ENCODE measurements around the gene NUDCD2. TPM values are rescaled to one million over a fixed set of nuclear protein-coding genes. Genes with fewer than 3 reads are reported as not detected.
A peak's percentile ranks its signal among the peaks of the same experiment; 100 is the strongest.

Gene NUDCD2
- total RNA-seq, 2 donors from 2014 or later = 46.5 to 55.7 TPM

DNA sequence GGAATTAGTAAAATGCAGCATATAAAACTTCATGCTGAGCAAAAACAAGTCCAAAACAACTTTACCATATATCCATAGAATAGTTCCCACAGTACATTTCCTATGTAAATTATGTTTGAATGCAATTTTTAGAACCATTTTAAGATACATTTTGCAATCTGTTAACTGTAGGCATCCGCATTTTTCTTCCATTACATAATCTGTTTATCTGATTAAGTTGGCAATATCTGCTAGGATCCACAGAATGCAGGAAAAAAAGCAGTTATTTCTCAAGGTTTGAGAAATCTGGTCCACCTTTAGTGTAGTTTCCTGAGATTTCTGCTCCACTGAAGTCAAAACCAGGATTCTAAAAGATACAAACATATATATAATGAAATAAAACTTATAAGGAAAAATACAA is 6.2 kb downstream of the NUDCD2 start:
- H3K9me3 Mint-ChIP-seq = no peaks in the 10 kb centered on the region
- peaks cover 89% of the 10 kb centered on the region for H3K36me3 Mint-ChIP-seq (ENCODE audit: low read depth)
- H3K4me3 Mint-ChIP-seq = no peak overlapping the region
- H3K4me1 Mint-ChIP-seq = peaks cover 30% of the 10 kb centered on the region
- no peak overlapping the region for H3K27ac Mint-ChIP-seq
- ATAC-seq (replicated peaks) = no peak
- H3K27me3 Mint-ChIP-seq = no peaks in the 10 kb centered on the region

DNA sequence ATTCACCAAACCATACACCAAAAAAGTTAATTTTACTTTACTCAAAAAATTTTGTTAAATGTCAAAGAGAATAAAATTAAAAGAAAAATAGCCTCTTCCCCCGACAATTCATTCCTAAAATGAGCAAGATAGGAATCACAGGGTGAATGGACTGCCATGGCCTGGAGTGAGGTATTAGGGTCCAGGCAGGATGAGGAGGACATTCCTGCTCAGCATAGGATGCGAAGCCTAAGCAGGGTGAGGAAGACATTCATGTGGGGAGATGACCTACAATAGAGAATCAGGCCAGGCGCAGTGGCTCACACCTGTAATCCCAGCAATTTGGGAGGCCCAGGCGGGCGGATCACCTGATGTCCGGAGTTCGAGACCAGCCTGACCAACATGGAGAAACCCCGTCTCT is 8.4 kb downstream of the NUDCD2 start:
- Mint-ChIP-seq H3K36me3 (ENCODE audit: low read depth) (peaks cover 95% of the 10 kb centered on the region), H3K9me3 (no peaks in the 10 kb centered on the region), H3K27me3 (no peaks in the 10 kb centered on the region), H3K27ac (no peak overlapping the region), H3K4me1 (peaks cover 21% of the 10 kb centered on the region), H3K4me3 (no peak overlapping the region)
- no peak for ATAC-seq (replicated peaks)

- no peak for ATAC-seq (replicated peaks)
- H3K36me3 Mint-ChIP-seq (ENCODE audit: low read depth) = peaks cover 98% of the 10 kb centered on the region
- no peak overlapping the region for H3K4me3 Mint-ChIP-seq
- H3K9me3 Mint-ChIP-seq = no peaks in the 10 kb centered on the region
- H3K27ac Mint-ChIP-seq = no peak overlapping the region
- peaks cover 13% of the 10 kb centered on the region for H3K4me1 Mint-ChIP-seq
- H3K27me3 Mint-ChIP-seq = no peaks in the 10 kb centered on the region
Observed at GRCh38 chr5:163448491-163448890, 11.4 kb downstream of the NUDCD2 start.

- ATAC-seq (replicated peaks) = no peak
Observed at GRCh38 chr5:163447875-163448274, 12.0 kb downstream of the NUDCD2 start.

GRCh38 chr5:163447191-163447590 is 12.7 kb downstream of the NUDCD2 start:
- Mint-ChIP-seq H3K4me3 (no peak overlapping the region), H3K27ac (no peak overlapping the region), H3K36me3 (ENCODE audit: low read depth) (peaks cover 99% of the 10 kb centered on the region), H3K4me1 (peaks cover 13% of the 10 kb centered on the region), H3K27me3 (no peaks in the 10 kb centered on the region), H3K9me3 (no peaks in the 10 kb centered on the region)
- ATAC-seq (replicated peaks) = no peak

More at GRCh38 chr5:163447875-163448274, 12.0 kb downstream of the NUDCD2 start:
- Mint-ChIP-seq H3K9me3 (no peaks in the 10 kb centered on the region), H3K27me3 (no peaks in the 10 kb centered on the region), H3K4me1 (peaks cover 13% of the 10 kb centered on the region), H3K27ac (no peak overlapping the region), H3K4me3 (no peak overlapping the region), H3K36me3 (ENCODE audit: low read depth) (peaks cover 99% of the 10 kb centered on the region)

GRCh38 chr5:163445345-163445744 is 14.6 kb downstream of the NUDCD2 start:
- H3K4me1 Mint-ChIP-seq = peaks cover 21% of the 10 kb centered on the region
- no peaks in the 10 kb centered on the region for H3K27me3 Mint-ChIP-seq
- H3K9me3 Mint-ChIP-seq = no peaks in the 10 kb centered on the region
- no peak overlapping the region for H3K27ac Mint-ChIP-seq
- H3K36me3 Mint-ChIP-seq (ENCODE audit: low read depth) = peaks cover 99% of the 10 kb centered on the region
- H3K4me3 Mint-ChIP-seq = no peak overlapping the region
- ATAC-seq (replicated peaks) = no peak

DNA sequence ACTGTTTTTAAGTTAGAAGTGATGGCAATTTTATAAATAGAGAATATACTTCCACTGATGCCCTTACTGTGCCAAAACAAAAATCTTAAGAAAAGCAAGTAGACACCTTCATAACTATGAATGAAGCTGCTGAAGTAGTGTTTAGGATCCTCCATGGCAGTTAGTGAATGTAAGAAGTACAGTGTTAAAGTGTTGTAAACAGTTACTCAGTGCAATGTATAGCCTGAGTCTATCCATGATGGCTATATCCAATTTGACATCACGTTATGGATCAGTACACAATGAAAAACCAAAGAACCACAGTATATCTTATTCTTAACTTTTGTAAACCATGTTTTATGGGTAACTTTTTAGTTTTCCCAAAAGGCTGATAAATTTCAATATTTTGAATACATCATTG is 15.4 kb downstream of the NUDCD2 start:
- Mint-ChIP-seq H3K4me3 (no peak overlapping the region), H3K27ac (no peak overlapping the region), H3K36me3 (ENCODE audit: low read depth) (peaks cover 100% of the 10 kb centered on the region), H3K27me3 (no peaks in the 10 kb centered on the region), H3K4me1 (peaks cover 21% of the 10 kb centered on the region), H3K9me3 (no peaks in the 10 kb centered on the region)
- ATAC-seq (replicated peaks) = no peak

DNA sequence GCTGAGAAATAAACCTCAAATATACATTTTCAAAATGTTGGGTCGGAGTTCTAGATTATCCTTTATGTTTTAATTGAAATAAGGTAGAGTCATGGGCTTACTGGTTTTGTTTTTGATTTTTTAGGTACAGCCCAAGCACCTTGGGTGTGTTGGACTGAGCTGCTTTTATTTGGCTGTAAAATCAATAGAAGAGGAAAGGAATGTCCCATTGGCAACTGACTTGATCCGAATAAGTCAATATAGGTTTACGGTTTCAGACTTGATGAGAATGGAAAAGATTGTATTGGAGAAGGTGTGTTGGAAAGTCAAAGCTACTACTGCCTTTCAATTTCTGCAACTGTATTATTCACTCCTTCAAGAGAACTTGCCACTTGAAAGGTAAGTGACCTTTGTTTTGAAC is 18.9 kb downstream of the NUDCD2 start:
- ATAC-seq (replicated peaks) = no peak
- Mint-ChIP-seq H3K4me1 (peaks cover 18% of the 10 kb centered on the region), H3K27me3 (no peaks in the 10 kb centered on the region), H3K36me3 (ENCODE audit: low read depth) (peaks cover 81% of the 10 kb centered on the region), H3K9me3 (no peaks in the 10 kb centered on the region), H3K4me3 (peak overlapping the region; percentile 92), H3K27ac (peak overlapping the region; percentile 68)

- peak overlapping the region; percentile 92 for H3K4me3 Mint-ChIP-seq
- H3K9me3 Mint-ChIP-seq = no peaks in the 10 kb centered on the region
- ATAC-seq (replicated peaks) = peak; percentile 8
- H3K36me3 Mint-ChIP-seq (ENCODE audit: low read depth) = peaks cover 62% of the 10 kb centered on the region
- peaks cover 23% of the 10 kb centered on the region for H3K4me1 Mint-ChIP-seq
- peak overlapping the region; percentile 92 for H3K27ac Mint-ChIP-seq
- no peaks in the 10 kb centered on the region for H3K27me3 Mint-ChIP-seq
Observed at GRCh38 chr5:163439092-163439425, 20.8 kb downstream of the NUDCD2 start.

DNA sequence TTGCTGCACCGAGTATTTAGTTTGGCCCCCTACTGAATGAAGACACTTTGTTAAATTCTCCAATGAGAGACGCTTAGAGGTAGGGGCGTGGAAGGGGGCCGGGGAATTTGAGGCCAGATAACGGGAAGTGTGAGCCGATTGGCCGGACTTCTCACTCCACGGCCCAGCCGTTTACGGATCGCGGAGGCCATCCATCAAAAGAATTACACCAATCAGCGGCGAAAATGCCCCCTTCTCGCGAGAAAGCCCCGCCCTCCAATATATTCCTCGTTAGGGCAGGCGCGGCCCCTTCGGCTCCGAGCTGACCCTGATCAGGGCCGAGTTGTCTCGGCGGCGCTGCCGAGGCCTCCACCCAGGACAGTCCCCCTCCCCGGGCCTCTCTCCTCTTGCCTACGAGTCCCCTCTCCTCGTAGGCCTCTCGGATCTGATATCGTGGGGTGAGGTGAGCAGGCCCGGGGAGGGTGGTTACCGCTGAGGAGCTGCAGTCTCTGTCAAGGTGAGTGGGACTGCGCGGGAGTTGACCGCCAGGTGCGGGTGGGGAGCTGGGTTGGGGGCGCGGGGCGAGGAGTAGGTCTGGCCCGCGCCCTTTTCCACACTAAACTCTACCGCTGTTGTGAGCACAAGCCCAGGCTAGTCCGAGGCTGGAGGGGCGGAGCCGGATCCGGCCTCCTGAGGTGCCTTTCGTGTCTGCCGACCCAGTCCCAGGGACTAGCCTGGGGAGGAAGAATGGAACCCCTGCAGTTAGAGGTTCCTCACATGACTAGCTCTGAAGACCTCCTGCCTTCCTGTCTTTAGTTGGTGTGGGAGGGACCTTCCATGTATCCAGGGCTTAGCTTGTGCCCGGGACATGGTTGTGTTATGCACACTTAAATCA is 22.4 kb downstream of the NUDCD2 start, which contains the start of gene CCNG1:
Gene CCNG1, plus strand, starts transcription at position 287 of the 874 bp plus-strand sequence. CDS start 1,662 bp downstream, outside the sequence.
- Mint-ChIP-seq H3K27ac (peak within 1 kb of the TSS; percentile 92), H3K4me3 (peak within 1 kb of the TSS; percentile 92), H3K9me3 (no peaks in the 10 kb centered on the region), H3K27me3 (peaks cover 4% of the 10 kb centered on the region), H3K36me3 (ENCODE audit: low read depth) (peaks cover 47% of the 10 kb centered on the region), H3K4me1 (peaks cover 23% of the 10 kb centered on the region)
- peak; percentile 96 for ATAC-seq (replicated peaks)

- no peak for ATAC-seq (replicated peaks)
- H3K4me3 Mint-ChIP-seq = peak overlapping the region; percentile 92
- H3K27ac Mint-ChIP-seq = peak overlapping the region; percentile 92
- H3K36me3 Mint-ChIP-seq (ENCODE audit: low read depth) = peaks cover 41% of the 10 kb centered on the region
- no peaks in the 10 kb centered on the region for H3K9me3 Mint-ChIP-seq
- peaks cover 23% of the 10 kb centered on the region for H3K4me1 Mint-ChIP-seq
- H3K27me3 Mint-ChIP-seq = peaks cover 4% of the 10 kb centered on the region
Observed at GRCh38 chr5:163437011-163437308, 22.9 kb downstream of the NUDCD2 start.

DNA sequence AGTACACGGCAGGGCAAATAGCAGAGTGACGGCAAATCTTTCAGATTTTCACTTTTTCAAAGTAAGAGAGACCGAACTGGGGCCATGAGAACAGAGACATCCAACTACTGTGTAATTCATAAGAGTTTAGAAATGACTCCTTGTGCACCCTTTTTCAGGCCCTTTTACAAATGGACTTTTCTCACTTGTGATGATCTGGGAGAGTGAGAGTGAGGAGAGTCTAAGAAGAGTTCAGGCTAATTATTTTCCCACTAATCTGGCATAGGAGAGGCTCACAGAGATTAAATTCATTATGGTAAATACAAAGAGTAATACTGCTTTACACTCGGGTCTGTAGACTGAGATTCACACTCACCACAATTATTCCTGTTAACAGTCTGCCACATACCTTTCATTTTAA is 23.4 kb downstream of the NUDCD2 start:
- Mint-ChIP-seq H3K4me1 (peaks cover 23% of the 10 kb centered on the region), H3K27me3 (peaks cover 4% of the 10 kb centered on the region), H3K27ac (peak overlapping the region; percentile 92), H3K9me3 (no peaks in the 10 kb centered on the region), H3K36me3 (ENCODE audit: low read depth) (peaks cover 37% of the 10 kb centered on the region), H3K4me3 (peak overlapping the region; percentile 92)
- ATAC-seq (replicated peaks) = no peak

- Mint-ChIP-seq H3K27me3 (peaks cover 4% of the 10 kb centered on the region), H3K36me3 (ENCODE audit: low read depth) (peaks cover 16% of the 10 kb centered on the region), H3K4me1 (peaks cover 11% of the 10 kb centered on the region), H3K9me3 (no peaks in the 10 kb centered on the region), H3K4me3 (no peak overlapping the region), H3K27ac (no peak overlapping the region)
- no peak for ATAC-seq (replicated peaks)
Observed at GRCh38 chr5:163434401-163434866, 25.5 kb downstream of the NUDCD2 start.

DNA sequence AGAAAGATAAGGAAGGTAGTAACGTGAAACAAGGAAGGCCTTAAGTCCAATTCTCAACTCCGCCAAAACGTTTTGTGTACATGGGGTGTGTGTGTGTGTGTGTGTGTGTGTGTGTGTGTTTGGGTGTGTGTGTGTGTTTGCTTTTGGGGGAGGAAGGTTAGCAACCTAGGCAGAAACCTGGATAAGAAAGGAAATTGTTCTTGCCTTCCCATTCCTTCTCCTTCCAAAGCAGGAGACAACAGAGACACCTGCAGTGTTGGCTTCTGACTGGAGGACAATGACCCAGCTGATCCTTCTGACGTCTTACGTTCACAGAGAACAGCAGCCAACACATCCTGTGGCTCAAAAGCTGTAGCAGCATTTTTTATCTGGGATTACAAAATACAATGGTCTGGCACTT is 26.6 kb downstream of the NUDCD2 start:
- Mint-ChIP-seq H3K36me3 (ENCODE audit: low read depth) (peaks cover 4% of the 10 kb centered on the region), H3K27me3 (peaks cover 4% of the 10 kb centered on the region), H3K4me3 (no peak overlapping the region), H3K9me3 (no peaks in the 10 kb centered on the region), H3K4me1 (peaks cover 11% of the 10 kb centered on the region), H3K27ac (no peak overlapping the region)
- ATAC-seq (replicated peaks) = no peak

GRCh38 chr5:163432544-163432943 is 27.4 kb downstream of the NUDCD2 start:
- Mint-ChIP-seq H3K9me3 (no peaks in the 10 kb centered on the region), H3K4me1 (peaks cover 11% of the 10 kb centered on the region), H3K27me3 (peaks cover 4% of the 10 kb centered on the region), H3K27ac (no peak overlapping the region), H3K36me3 (ENCODE audit: low read depth) (no peaks in the 10 kb centered on the region), H3K4me3 (no peak overlapping the region)
- no peak for ATAC-seq (replicated peaks)

Data from activated T-helper 17 cell treated with anti-CD3 and anti-CD28 coated beads, Interleukin-2, amount 50 U/mL, for 72 hours (primary cell).